ENCODE data around the gene LPCAT3. TPM values are rescaled to one million over a fixed set of nuclear protein-coding genes. Genes with fewer than 3 reads are reported as not detected.

The LPCAT3 gene
- polyA plus RNA-seq, 2 of the 4 experiments (the other 2 are of a cell fraction): 42.8 to 53.4 TPM

- Histone ChIP-seq H3K4me1 (peaks cover 37% of the 10 kb centered on the region), H3K4me2 (peak overlapping the region; percentile 59), H3K27ac (peak overlapping the region; percentile 89 to 99), H3K4me3 (peak overlapping the region; percentile 15; the same call in 1 of the 3 replicates), H3K9me3 (no peaks in the 10 kb centered on the region)
- DNase-seq (ENCODE audit: low read depth in 1 of 2, low spot score in 1 of 2): peak; percentile 85 to 89
- POLR2A ChIA-PET: interaction anchor here (1.0 to 9.0 kb wide), 10 partner anchors 8 to 238 kb away, joined by 3 to 174 read pairs (median 4); partner anchors contain the start of genes C12orf57, C1S, COPS7A and EMG1
- FAIRE-seq: no peak
- 21% methylated on average over 16 of the region's 16 CpGs for WGBS (ENCODE audit: missing lambda C conversion rate)
- CTCF ChIA-PET: interaction anchor here (0.6 to 11.2 kb wide), 21 partner anchors 9 to 208 kb away, joined by 3 to 354 read pairs (median 4); partner anchors contain the start of genes C12orf57, PTPN6, RNU7-1 and SPSB2
- ATAC-seq: peak; percentile 65 to 82
- no peak for TF ChIP-seq HMGXB4 (CRISPR knock-in tag; IDR thresholded peaks at IDR 0.05; ENCODE audit: borderline replicate concordance)
- TF ChIP-seq ESRRA (IDR thresholded peaks at IDR 0.05; ENCODE audit: borderline replicate concordance, low read length): no peak
- TF ChIP-seq EHF (CRISPR knock-in tag; IDR thresholded peaks at IDR 0.05): no peak
- TF ChIP-seq CHD4 (IDR thresholded peaks at IDR 0.05; ENCODE audit: borderline replicate concordance): no peak
- no peak for TF ChIP-seq CBX2 (IDR thresholded peaks at IDR 0.05; ENCODE audit: borderline replicate concordance, low read depth)
- TF ChIP-seq EP300 (IDR thresholded peaks at IDR 0.05): no peak
- TF ChIP-seq RFX5 (IDR thresholded peaks at IDR 0.05): no peak
- no peak for TF ChIP-seq CHD2 (IDR thresholded peaks at IDR 0.05; ENCODE audit: low read length, partially characterized antibody)
- TF ChIP-seq POLR2AphosphoS2 (conservative IDR thresholded peaks at IDR 0.05; ENCODE audit: low read length): no peak
- no peak for TF ChIP-seq JUNB (IDR thresholded peaks at IDR 0.05)
- peak; percentile 55; the same call in 1 of the 2 replicates for TF ChIP-seq MYC (IDR thresholded peaks at IDR 0.05; ENCODE audit: borderline replicate concordance, low read length)
- no peak for TF ChIP-seq ZSCAN20 (CRISPR knock-in tag; IDR thresholded peaks at IDR 0.05)
- no peak for TF ChIP-seq HOXB13 (CRISPR knock-in tag; IDR thresholded peaks at IDR 0.05; ENCODE audit: low read depth)
- TF ChIP-seq USF2 (IDR thresholded peaks at IDR 0.05): no peak
- TF ChIP-seq FOSL2 (IDR thresholded peaks at IDR 0.05): no peak
- TF ChIP-seq FOSL2 (CRISPR knock-in tag; IDR thresholded peaks at IDR 0.05): no peak
- peak; percentile 28 for TF ChIP-seq POLR2A (IDR thresholded peaks at IDR 0.05; ENCODE audit: low read length)
- no peak for TF ChIP-seq KDM1A (IDR thresholded peaks at IDR 0.05; ENCODE audit: low read depth)
- TF ChIP-seq JUN (IDR thresholded peaks at IDR 0.05): peak in 1 of 2 experiments; percentile 35; a peak in 2 of 5 replicates
- no peak for TF ChIP-seq ATOH8 (CRISPR knock-in tag; IDR thresholded peaks at IDR 0.05; ENCODE audit: low read depth)
- TF ChIP-seq ELK1 (IDR thresholded peaks at IDR 0.05; ENCODE audit: low read depth, low read length): no peak
- no peak for TF ChIP-seq ZC3H11A (IDR thresholded peaks at IDR 0.05)
- peak; percentile 98 for TF ChIP-seq MAFK (IDR thresholded peaks at IDR 0.05; ENCODE audit: partially characterized antibody)
- peak in 1 of 2 experiments; percentile 41; a peak in 2 of 5 replicates for TF ChIP-seq RAD21 (conservative IDR thresholded peaks at IDR 0.05 in 1 of 2, IDR thresholded peaks at IDR 0.05 in 1 of 2)
- TF ChIP-seq TFCP2L1 (CRISPR knock-in tag; IDR thresholded peaks at IDR 0.05): peak; percentile 69
- no peak for TF ChIP-seq RNF2 (IDR thresholded peaks at IDR 0.05; ENCODE audit: borderline replicate concordance, low read depth)
- TF ChIP-seq BCL3 (IDR thresholded peaks at IDR 0.05): no peak
- peak; percentile 79 for TF ChIP-seq NFE2L2 (conservative IDR thresholded peaks at IDR 0.05; ENCODE audit: low read length)
- TF ChIP-seq MAX (IDR thresholded peaks at IDR 0.05): peak; percentile 9; the same call in 1 of the 2 replicates
- no peak for TF ChIP-seq NR3C1 (IDR thresholded peaks at IDR 0.05)
- no peak for TF ChIP-seq ZFP36 (IDR thresholded peaks at IDR 0.05; ENCODE audit: borderline replicate concordance, partially characterized antibody)
- TF ChIP-seq KDM5A (IDR thresholded peaks at IDR 0.05): no peak
- no peak for TF ChIP-seq BHLHE40 (IDR thresholded peaks at IDR 0.05; ENCODE audit: low read depth, low read length)
- no peak for TF ChIP-seq CEBPB (IDR thresholded peaks at IDR 0.05)
- TF ChIP-seq GATA3 (IDR thresholded peaks at IDR 0.05; ENCODE audit: borderline replicate concordance): no peak
- peak; percentile 40; the same call in 1 of the 3 replicates for TF ChIP-seq SMC3 (IDR thresholded peaks at IDR 0.05)
These were observed 56.5 kb downstream of the LPCAT3 start for GRCh38 chr12:6961695-6962284.
